ENCODE data around the gene CTCF.

CTCF gene

DNA sequence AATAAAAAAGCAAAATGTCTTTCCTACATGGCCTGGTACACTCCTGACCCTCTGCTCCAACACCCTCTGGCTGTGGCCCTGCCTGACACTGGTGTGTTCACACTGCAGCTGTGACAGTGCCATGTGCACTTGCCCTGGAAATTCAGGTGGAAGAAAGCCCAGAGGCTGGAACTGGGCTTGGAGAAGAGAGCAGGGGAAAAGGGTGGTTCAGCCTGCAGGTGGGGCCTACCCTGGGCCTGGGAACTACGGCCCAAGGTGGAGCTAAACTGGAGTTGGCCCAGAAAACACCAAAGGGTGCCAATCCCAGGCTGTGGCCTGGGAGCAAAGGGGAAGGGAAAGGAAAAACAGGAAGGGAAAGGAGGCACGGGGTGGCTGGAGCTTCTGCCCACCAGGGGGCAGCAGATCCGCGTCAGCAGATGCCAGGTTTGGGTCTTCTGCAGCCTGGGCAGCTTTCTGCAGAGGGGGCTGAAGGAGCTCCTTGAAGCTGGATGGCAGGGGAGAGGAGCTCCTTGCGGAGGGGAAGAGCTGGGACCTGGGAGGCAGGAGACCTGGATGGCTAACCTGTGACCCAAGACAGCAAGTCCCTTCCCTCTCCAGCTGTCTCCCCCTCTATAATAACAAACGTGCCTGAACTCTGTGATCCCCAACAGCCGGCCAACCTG is 15.4 kb upstream of the CTCF start:
- no peak overlapping the region for H2BK12ac ChIP-seq (ENCODE audit: low read length in 2 of 2)
- no peak overlapping the region for H3K14ac ChIP-seq (ENCODE audit: low read length in 2 of 2)
- H2AFZ ChIP-seq (ENCODE audit: low read depth, low read length): no peak overlapping the region
- peaks cover 19% of the 10 kb centered on the region for H3K4me1 ChIP-seq (ENCODE audit: control insufficient read depth, insufficient read depth, low read depth, low read length)
- H3K4ac ChIP-seq (ENCODE audit: low read depth in 1 of 2, low read length in 2 of 2): no peak overlapping the region
- H3K23ac ChIP-seq (ENCODE audit: low read length in 2 of 2): no peak overlapping the region
- no peaks in the 10 kb centered on the region for H3K9me3 ChIP-seq (ENCODE audit: control insufficient read depth, low read length)
- H2BK5ac ChIP-seq (ENCODE audit: low read depth, low read length, poor library complexity, severe bottlenecking): no peak overlapping the region
- H3K79me1 ChIP-seq (replicated peaks; ENCODE audit: low read length, poor library complexity, severe bottlenecking): peaks cover 5% of the 10 kb centered on the region
- H3K27ac ChIP-seq (ENCODE audit: low read length, poor library complexity, severe bottlenecking): no peak overlapping the region
- DNase-seq: peak; percentile 75
- H2BK15ac ChIP-seq (ENCODE audit: low read depth, poor library complexity, severe bottlenecking): no peak overlapping the region
- H4K8ac ChIP-seq (ENCODE audit: low read length): no peak overlapping the region
- H3K18ac ChIP-seq (ENCODE audit: low read depth in 1 of 2, low read length in 2 of 2): no peak overlapping the region
- H3K4me3 ChIP-seq (ENCODE audit: insufficient read depth in 1 of 2, low read depth in 1 of 2, low read length in 2 of 2): no peak overlapping the region
- no peak overlapping the region for H3K4me2 ChIP-seq (ENCODE audit: low read length, poor library complexity, severe bottlenecking)
- H3K36me3 ChIP-seq (ENCODE audit: control insufficient read depth in 1 of 2, insufficient read depth in 2 of 2, low read depth in 1 of 2, low read length in 2 of 2): peaks cover 67 to 71% of the 10 kb centered on the region in 2 experiments
- H2AK5ac ChIP-seq (ENCODE audit: low read length, severe bottlenecking): no peak overlapping the region
- no peak overlapping the region for H2BK120ac ChIP-seq (ENCODE audit: low read depth, low read length)
- H3K9ac ChIP-seq (ENCODE audit: low read length): peak overlapping the region; percentile 4
- 28% methylated on average over 6 of the region's 7 CpGs for WGBS
- H4K91ac ChIP-seq (ENCODE audit: low read length): no peak overlapping the region
- no peaks in the 10 kb centered on the region for H3K27me3 ChIP-seq (ENCODE audit: control insufficient read depth in 1 of 2, insufficient read depth in 1 of 2, low read length in 2 of 2)

GRCh38 chr16:67547423-67548264 is 14.7 kb upstream of the CTCF start:
- H2AFZ ChIP-seq (ENCODE audit: low read depth, low read length): no peak overlapping the region
- no peak overlapping the region for H2BK5ac ChIP-seq (ENCODE audit: low read depth, low read length, poor library complexity, severe bottlenecking)
- H3K4me2 ChIP-seq (ENCODE audit: low read length, poor library complexity, severe bottlenecking): no peak overlapping the region

GRCh38 chr16:67548265-67549126 is 13.8 kb upstream of the CTCF start:
- H3K18ac ChIP-seq (ENCODE audit: low read depth in 1 of 2, low read length in 2 of 2): no peak overlapping the region
- H3K27ac ChIP-seq (ENCODE audit: low read length, poor library complexity, severe bottlenecking): no peak overlapping the region
- no peak overlapping the region for H2BK5ac ChIP-seq (ENCODE audit: low read depth, low read length, poor library complexity, severe bottlenecking)
- H2BK120ac ChIP-seq (ENCODE audit: low read depth, low read length): no peak overlapping the region
- H3K14ac ChIP-seq (ENCODE audit: low read length in 2 of 2): no peak overlapping the region
- no peak overlapping the region for H2BK12ac ChIP-seq (ENCODE audit: low read length in 2 of 2)
- no peaks in the 10 kb centered on the region for H3K27me3 ChIP-seq (ENCODE audit: control insufficient read depth in 1 of 2, insufficient read depth in 1 of 2, low read length in 2 of 2)
- H3K9me3 ChIP-seq (ENCODE audit: control insufficient read depth, low read length): no peaks in the 10 kb centered on the region
- no peak overlapping the region for H2AK5ac ChIP-seq (ENCODE audit: low read length, severe bottlenecking)
- no peak overlapping the region for H4K91ac ChIP-seq (ENCODE audit: low read length)
- peaks cover 55% of the 10 kb centered on the region in 2 experiments for H3K36me3 ChIP-seq (ENCODE audit: control insufficient read depth in 1 of 2, insufficient read depth in 2 of 2, low read depth in 1 of 2, low read length in 2 of 2)
- H3K4me2 ChIP-seq (ENCODE audit: low read length, poor library complexity, severe bottlenecking): no peak overlapping the region
- no peak overlapping the region for H3K9ac ChIP-seq (ENCODE audit: low read length)
- no peak overlapping the region for H3K4me3 ChIP-seq (ENCODE audit: insufficient read depth in 1 of 2, low read depth in 1 of 2, low read length in 2 of 2)
- no peak overlapping the region for H4K8ac ChIP-seq (ENCODE audit: low read length)
- 98% methylated on average over 4 of the region's 4 CpGs for WGBS
- peaks cover 16% of the 10 kb centered on the region for H3K4me1 ChIP-seq (ENCODE audit: control insufficient read depth, insufficient read depth, low read depth, low read length)
- H3K4ac ChIP-seq (ENCODE audit: low read depth in 1 of 2, low read length in 2 of 2): no peak overlapping the region
- no peak overlapping the region for H2AFZ ChIP-seq (ENCODE audit: low read depth, low read length)
- H3K23ac ChIP-seq (ENCODE audit: low read length in 2 of 2): no peak overlapping the region
- H2BK15ac ChIP-seq (ENCODE audit: low read depth, poor library complexity, severe bottlenecking): no peak overlapping the region
- H3K79me1 ChIP-seq (replicated peaks; ENCODE audit: low read length, poor library complexity, severe bottlenecking): peaks cover 7% of the 10 kb centered on the region
- no peak for DNase-seq

More at GRCh38 chr16:67547423-67548264, 14.7 kb upstream of the CTCF start:
- H4K91ac ChIP-seq (ENCODE audit: low read length): no peak overlapping the region
- no peak overlapping the region for H2BK120ac ChIP-seq (ENCODE audit: low read depth, low read length)
- no peak overlapping the region for H2AK5ac ChIP-seq (ENCODE audit: low read length, severe bottlenecking)
- 91% methylated on average over 14 of the region's 16 CpGs for WGBS
- H3K14ac ChIP-seq (ENCODE audit: low read length in 2 of 2): no peak overlapping the region
- H3K9ac ChIP-seq (ENCODE audit: low read length): peak overlapping the region; percentile 18
- no peak overlapping the region for H2BK15ac ChIP-seq (ENCODE audit: low read depth, poor library complexity, severe bottlenecking)
- no peak overlapping the region for H3K4me3 ChIP-seq (ENCODE audit: insufficient read depth in 1 of 2, low read depth in 1 of 2, low read length in 2 of 2)
- peaks cover 62 to 63% of the 10 kb centered on the region in 2 experiments for H3K36me3 ChIP-seq (ENCODE audit: control insufficient read depth in 1 of 2, insufficient read depth in 2 of 2, low read depth in 1 of 2, low read length in 2 of 2)
- no peak overlapping the region for H2BK12ac ChIP-seq (ENCODE audit: low read length in 2 of 2)
- H3K4ac ChIP-seq (ENCODE audit: low read depth in 1 of 2, low read length in 2 of 2): no peak overlapping the region
- DNase-seq: no peak
- H3K23ac ChIP-seq (ENCODE audit: low read length in 2 of 2): no peak overlapping the region
- no peak overlapping the region for H3K18ac ChIP-seq (ENCODE audit: low read depth in 1 of 2, low read length in 2 of 2)
- no peaks in the 10 kb centered on the region for H3K9me3 ChIP-seq (ENCODE audit: control insufficient read depth, low read length)
- H3K27me3 ChIP-seq (ENCODE audit: control insufficient read depth in 1 of 2, insufficient read depth in 1 of 2, low read length in 2 of 2): no peaks in the 10 kb centered on the region
- H3K27ac ChIP-seq (ENCODE audit: low read length, poor library complexity, severe bottlenecking): no peak overlapping the region
- H4K8ac ChIP-seq (ENCODE audit: low read length): no peak overlapping the region
- H3K79me1 ChIP-seq (replicated peaks; ENCODE audit: low read length, poor library complexity, severe bottlenecking): peaks cover 6% of the 10 kb centered on the region
- peaks cover 16% of the 10 kb centered on the region for H3K4me1 ChIP-seq (ENCODE audit: control insufficient read depth, insufficient read depth, low read depth, low read length)

All from mesenchymal stem cell (in vitro differentiated cells and primary cell).